ENCODE results near the gene AGRN.
A peak's percentile ranks its signal among the peaks of the same experiment; 100 is the strongest.

Gene AGRN

GRCh38 chr1:1037366-1038327 lies 17.7 kb downstream of the AGRN start:
- TF ChIP-seq CTCF (IDR thresholded peaks at IDR 0.05; ENCODE audit: insufficient read depth, low read depth, low read length, missing control alignments): no peak
- no peak for DNase-seq (ENCODE audit: low read depth)
- H3K4me3 ChIP-seq (ENCODE audit: low read depth, low read length): no peak overlapping the region

GRCh38 chr1:1038694-1039093 lies 18.8 kb downstream of the AGRN start:
- no peak for TF ChIP-seq CTCF (IDR thresholded peaks at IDR 0.05; ENCODE audit: insufficient read depth, low read depth, low read length, missing control alignments)
- peak; percentile 74 for DNase-seq (ENCODE audit: low read depth)
- H3K4me3 ChIP-seq (ENCODE audit: low read depth, low read length): no peak overlapping the region; the same call in 1 of the 2 replicates

GRCh38 chr1:1039145-1039910 lies 19.4 kb downstream of the AGRN start:
- no peak for DNase-seq (ENCODE audit: low read depth)
- H3K4me3 ChIP-seq (ENCODE audit: low read depth, low read length): peak overlapping the region; percentile 27

GRCh38 chr1:1040004-1040991 lies 20.4 kb downstream of the AGRN start:
- H3K4me3 ChIP-seq (ENCODE audit: low read depth, low read length): peak overlapping the region; percentile 31
- peak; percentile 86 for DNase-seq (ENCODE audit: low read depth)

More at GRCh38 chr1:1039145-1039910, 19.4 kb downstream of the AGRN start:
- TF ChIP-seq CTCF (IDR thresholded peaks at IDR 0.05; ENCODE audit: insufficient read depth, low read depth, low read length, missing control alignments): no peak

GRCh38 chr1:1041092-1041523 lies 21.2 kb downstream of the AGRN start:
- H3K4me3 ChIP-seq (ENCODE audit: low read depth, low read length): no peak overlapping the region
- TF ChIP-seq CTCF (IDR thresholded peaks at IDR 0.05; ENCODE audit: insufficient read depth, low read depth, low read length, missing control alignments): no peak
- no peak for DNase-seq (ENCODE audit: low read depth)

More at GRCh38 chr1:1040004-1040991, 20.4 kb downstream of the AGRN start:
- TF ChIP-seq CTCF (IDR thresholded peaks at IDR 0.05; ENCODE audit: insufficient read depth, low read depth, low read length, missing control alignments): no peak

GRCh38 chr1:1041873-1042272 lies 22.0 kb downstream of the AGRN start:
- DNase-seq (ENCODE audit: low read depth): no peak
- no peak for TF ChIP-seq CTCF (IDR thresholded peaks at IDR 0.05; ENCODE audit: insufficient read depth, low read depth, low read length, missing control alignments)
- H3K4me3 ChIP-seq (ENCODE audit: low read depth, low read length): no peak overlapping the region
